Activated CD8-positive, alpha-beta memory T cell treated with anti-CD3 and anti-CD28 coated beads for 1 hour (primary cell): ENCODE measurements around the gene TBC1D24.
"Not testable (repeated sequence)": the region's sequence is repeated elsewhere in the genome, so short reads cannot be mapped to it uniquely, and the experiment has no call there.

Experiments used
- DNase-seq, 2 donors: peaks; one replicate each; pipeline ENCODE4 v3.0.0-alpha.2; 2020; ENCODE audit warnings: low read depth in 1 of 2; ENCODE audit errors: extremely low read depth in 1 of 2

The TBC1D24 gene

GRCh38 chr16:2529961-2530628, 55.2 kb downstream of the TBC1D24 start:
- DNase-seq: no peak

GRCh38 chr16:2530629-2531318, 55.8 kb downstream of the TBC1D24 start:
- no peak for DNase-seq

- DNase-seq: no peak
Measured at GRCh38 chr16:2531371-2531695, 56.4 kb downstream of the TBC1D24 start, which contains the start of gene CEMP1. TSS of gene CEMP1 (minus strand) at chr16:2531408. CDS start at chr16:2531073, 335 bp downstream.

- DNase-seq: peak; percentile 93
Measured at GRCh38 chr16:2531696-2532493, 57.0 kb downstream of the TBC1D24 start.

DNA sequence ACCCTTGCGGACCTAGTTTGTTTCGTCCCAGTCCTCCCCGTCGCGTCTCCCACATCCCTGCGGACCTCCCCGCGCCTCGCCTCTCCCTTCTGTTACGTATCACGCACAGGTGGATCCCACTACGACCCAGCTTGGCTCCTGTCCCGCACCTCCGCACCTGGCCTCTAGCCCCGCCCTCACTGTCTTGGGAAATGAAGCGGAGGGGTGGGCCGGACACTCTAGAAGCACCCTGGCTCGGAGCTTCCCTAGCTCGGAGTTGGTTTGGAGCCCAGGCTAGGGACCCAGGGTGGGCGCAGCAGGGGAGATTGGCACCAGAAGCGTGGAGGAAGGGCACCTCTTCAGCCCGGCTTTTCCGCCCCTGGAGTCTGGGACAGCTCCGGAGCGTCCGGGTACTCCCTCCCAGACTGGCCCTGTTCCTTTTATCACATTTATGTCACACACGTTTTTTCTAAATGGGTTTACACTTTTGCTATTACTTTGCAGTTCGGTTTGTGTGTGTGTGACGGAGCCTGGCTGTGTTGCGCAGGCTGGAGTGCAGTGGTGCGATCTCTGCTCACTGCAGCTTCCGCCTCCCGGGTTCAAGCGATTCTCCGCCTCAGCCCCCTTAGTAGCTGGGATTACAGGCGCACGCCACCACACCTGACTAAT, 57.7 kb downstream of the TBC1D24 start:
- DNase-seq: no peak

DNA sequence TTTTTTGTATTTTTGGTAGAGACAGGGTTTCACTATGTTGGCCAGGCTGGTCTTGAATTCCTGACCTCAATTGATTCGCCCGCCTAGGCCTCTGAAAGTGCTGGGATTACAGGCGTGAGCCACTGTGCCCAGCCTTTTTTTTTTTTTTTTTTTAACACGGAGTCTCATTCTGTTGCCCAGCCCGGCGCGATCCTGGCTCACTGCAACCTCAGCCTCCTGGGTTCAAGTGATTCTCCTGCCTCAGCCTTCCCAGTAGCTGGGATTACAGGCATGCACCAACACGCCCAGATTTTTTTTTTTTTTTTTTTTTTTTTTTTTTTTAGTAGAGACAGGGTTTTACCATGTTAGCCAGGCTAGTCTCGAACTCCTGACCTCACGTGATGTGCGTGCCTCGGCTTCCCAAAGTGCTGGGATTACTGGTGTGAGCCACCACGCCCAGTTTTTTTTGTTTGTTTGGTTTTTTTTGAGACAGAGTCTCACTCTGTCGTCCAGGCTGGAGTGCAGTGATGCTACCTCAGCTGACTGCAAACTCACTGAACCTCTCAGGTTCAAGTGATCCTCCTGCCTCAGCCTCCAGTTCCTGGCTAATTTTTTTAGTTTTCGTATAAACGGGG, 58.3 kb downstream of the TBC1D24 start:
- not testable (repeated sequence) for DNase-seq

- DNase-seq: no peak
Measured at GRCh38 chr16:2533912-2534311, 59.0 kb downstream of the TBC1D24 start.

- not testable (repeated sequence) for DNase-seq
Measured at GRCh38 chr16:2534335-2534734, 59.4 kb downstream of the TBC1D24 start.

GRCh38 chr16:2535625-2536013, 60.7 kb downstream of the TBC1D24 start:
- DNase-seq: no peak

- DNase-seq: peak; percentile 79 to 87
Measured at GRCh38 chr16:2537451-2538379, 62.8 kb downstream of the TBC1D24 start, which contains the start of gene PDPK1. TSS of gene PDPK1 (plus strand) at chr16:2538021. CDS start at chr16:2538113, 92 bp downstream.

DNA sequence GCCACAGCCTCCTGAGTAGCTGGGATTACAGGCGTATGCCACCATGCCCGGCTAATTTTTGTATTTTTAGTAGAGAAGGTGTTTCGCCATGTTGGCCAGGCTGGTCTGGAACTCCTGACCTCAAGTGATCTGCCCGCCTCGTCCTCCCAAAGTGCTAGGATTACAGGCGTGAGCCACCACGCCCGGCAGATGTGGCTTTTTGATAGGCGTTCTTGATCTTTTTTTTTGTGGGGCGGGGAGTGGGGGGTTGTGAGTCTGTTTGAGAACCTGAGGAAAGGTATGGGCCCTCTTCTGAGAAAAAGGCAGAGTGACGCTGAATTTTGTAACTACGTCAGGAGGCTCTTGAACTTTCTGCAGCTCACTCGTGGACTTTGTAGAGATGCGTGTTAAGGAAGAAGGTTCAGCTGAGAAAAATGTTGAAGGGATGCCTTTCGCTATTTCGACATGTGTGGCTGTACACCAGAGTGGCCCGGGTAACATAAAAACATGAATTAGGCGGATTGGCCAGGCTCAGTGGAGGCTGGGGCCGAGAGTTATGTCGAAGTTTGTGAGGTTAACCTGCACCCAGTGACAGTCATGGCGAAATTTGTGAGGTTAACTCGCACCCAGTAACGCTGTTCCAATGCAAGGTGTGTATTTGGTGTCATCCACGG, 64.4 kb downstream of the TBC1D24 start:
- DNase-seq: not testable (repeated sequence)

GRCh38 chr16:2539845-2540458, 65.0 kb downstream of the TBC1D24 start:
- DNase-seq: not testable (repeated sequence)

DNA sequence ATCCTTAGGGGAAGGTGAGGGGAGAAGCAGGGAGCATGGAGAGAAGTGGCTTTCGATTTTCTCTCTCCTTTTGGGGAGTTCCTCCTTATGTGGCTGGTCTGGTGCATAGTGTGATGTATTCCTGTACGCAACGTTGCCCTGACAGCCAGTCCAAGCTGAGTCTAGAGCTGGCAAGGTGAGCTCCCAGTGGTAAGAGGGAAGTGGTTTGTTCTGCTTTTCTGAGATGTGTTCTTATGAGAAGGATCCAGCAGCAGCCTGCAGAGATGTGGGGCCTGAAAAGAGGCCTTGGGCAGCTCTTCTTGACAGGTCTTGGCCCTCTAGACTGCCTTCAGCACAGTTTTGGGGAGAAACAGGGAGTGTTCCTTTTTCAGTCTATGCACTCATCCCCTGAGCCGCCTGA, 66.0 kb downstream of the TBC1D24 start:
- not testable (repeated sequence) for DNase-seq

DNA sequence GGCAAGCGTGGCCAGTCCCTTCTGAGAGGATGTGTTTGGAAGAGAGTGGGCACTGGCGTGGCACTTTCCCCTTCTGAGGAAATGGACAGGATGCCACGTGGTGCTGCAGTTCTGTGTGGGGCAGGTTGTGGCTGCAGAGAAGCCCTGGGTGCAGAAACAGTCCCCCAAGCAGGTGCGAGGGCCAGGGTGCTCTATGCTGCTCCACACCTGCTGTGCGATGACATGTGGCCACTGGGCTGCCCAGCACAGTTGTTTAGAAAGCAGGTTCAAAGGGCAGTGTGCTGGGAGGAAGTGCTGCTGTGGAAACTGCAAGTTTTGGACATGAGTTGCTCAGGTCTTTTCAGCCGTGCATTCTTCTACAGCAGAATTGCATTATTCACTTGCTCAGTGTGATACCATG, 66.5 kb downstream of the TBC1D24 start:
- not testable (repeated sequence) for DNase-seq

DNA sequence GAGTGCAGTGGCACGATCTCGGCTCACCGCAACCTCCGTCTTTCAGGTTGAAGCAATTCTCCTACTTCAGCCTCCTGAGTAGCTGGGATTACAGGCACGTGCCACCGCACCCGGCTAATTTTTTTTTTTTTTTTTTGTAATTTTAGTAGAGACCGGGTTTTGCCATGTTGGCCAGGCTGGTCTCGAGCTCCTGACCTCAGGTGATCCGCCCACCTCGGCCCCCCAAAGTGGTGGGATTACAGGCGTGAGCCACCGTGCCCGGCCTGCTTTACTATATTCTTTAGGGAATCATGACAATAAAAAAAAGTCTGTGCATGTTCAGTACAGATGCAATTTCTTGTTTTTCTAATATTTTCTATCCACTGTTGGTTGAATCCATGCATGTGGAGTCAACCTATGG, 68.8 kb downstream of the TBC1D24 start:
- not testable (repeated sequence) for DNase-seq

DNA sequence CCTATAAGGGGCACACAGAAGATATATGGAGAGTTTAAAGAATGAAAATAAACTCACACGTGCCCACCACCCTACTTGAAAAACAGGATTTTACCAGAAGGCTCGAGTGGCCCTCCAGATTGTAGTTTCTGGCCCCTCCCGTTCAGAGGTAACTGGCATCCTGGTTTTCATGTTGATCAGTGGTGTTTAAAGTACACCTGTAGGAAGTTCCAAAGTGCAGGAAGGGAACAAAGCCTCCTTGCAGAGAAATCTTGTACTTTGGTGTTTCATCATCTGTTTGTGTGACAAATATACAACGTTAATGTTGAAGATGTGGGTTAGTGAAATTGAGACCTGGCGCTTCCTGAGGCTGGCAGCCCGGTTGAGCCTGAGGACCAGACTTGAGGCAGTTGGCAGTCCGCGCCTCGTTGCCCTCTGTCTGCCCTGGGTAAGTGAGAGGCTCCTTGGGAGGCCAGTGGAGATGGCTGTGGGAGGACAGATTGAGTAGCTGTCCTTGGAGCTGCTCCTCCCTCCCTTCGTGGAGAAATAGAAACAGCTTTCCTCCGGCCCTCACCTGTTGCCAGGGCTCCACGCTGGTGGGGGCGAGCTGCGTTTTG, 75.5 kb downstream of the TBC1D24 start:
- DNase-seq: not testable (repeated sequence)

DNA sequence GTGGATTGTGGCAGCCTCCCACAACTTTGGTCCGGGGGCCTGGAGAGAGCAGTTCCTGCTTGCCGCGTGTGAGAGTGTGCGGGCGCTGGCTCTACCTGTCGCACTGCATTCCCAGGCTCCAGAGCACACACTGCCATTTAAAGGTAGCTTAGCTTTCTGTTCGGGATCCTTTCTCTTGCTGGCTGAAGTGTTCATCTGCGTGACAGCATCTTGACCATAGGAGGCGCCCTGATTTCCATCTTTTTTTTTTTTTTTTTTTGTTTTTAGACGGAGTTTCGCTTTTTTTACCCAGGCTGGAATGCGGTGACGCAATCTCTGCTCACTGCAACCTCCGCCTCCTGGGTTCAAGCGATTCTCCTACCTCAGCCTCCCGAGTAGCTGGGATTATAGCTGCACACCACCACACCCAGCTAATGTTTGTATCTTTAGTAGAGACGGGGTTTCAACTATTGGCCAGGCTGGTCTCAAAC, 76.5 kb downstream of the TBC1D24 start:
- DNase-seq: not testable (repeated sequence)
